Karpas-422 (cell line): ENCODE data around the gene GPR176. TPM values are rescaled to one million over a fixed set of nuclear protein-coding genes. Genes with fewer than 3 reads are reported as not detected.

Source experiments
- DNase-seq: peaks from one replicate; pipeline ENCODE4 v3.0.0-alpha.2; 2015
- H2AFZ ChIP-seq: fragments of 200-600 bp; sonication (generic); 2 replicates; pipeline ENCODE4 v1.6.1; 2014; ENCODE audit warnings: antibody characterized with exemption, low read length, mixed read lengths
- H3K27ac ChIP-seq: fragments of 200-600 bp; sonication (generic); 2 replicates; pipeline ENCODE4 v1.5.1; 2014; ENCODE audit warnings: mild to moderate bottlenecking, low read length, moderate library complexity
- H3K27me3 ChIP-seq: fragments of 200-600 bp; sonication (generic); 2 replicates; pipeline ENCODE4 v1.6.1; 2014; ENCODE audit warnings: low read length, mixed read lengths
- H3K36me3 ChIP-seq: fragments of 200-600 bp; sonication (generic); 2 replicates; pipeline ENCODE4 v1.6.1; 2014; ENCODE audit warnings: low read length, mixed read lengths; ENCODE audit not compliant: insufficient read depth
- H3K4me1 ChIP-seq: fragments of 200-600 bp; sonication (generic); 2 replicates; pipeline ENCODE4 v1.6.1; 2014; ENCODE audit warnings: mild to moderate bottlenecking, low read length, mixed read lengths
- H3K4me2 ChIP-seq: fragments of 200-600 bp; sonication (generic); 2 replicates; pipeline ENCODE4 v1.6.1; 2014; ENCODE audit warnings: low read length, low read depth, mild to moderate bottlenecking; ENCODE audit not compliant: poor library complexity, severe bottlenecking
- H3K4me3 ChIP-seq: fragments of 200-600 bp; sonication (generic); 2 replicates; pipeline ENCODE4 v1.5.1; 2014; ENCODE audit warnings: mild to moderate bottlenecking, antibody characterized with exemption, low read length, mixed read lengths
- H3K79me2 ChIP-seq: fragments of 200-600 bp; sonication (generic); 2 replicates; pipeline ENCODE4 v1.6.1; 2014; ENCODE audit warnings: mild to moderate bottlenecking, low read length, mixed read lengths
- H3K9ac ChIP-seq: fragments of 200-600 bp; sonication (generic); 2 replicates; pipeline ENCODE4 v1.6.0; 2014; ENCODE audit warnings: low read length
- H3K9me2 ChIP-seq: fragments of 200-600 bp; sonication (generic), shearing (Covaris generic); replicated peaks from 2 replicates; pipeline ENCODE4 v1.6.0; 2014; ENCODE audit warnings: mild to moderate bottlenecking, low read length, moderate library complexity; ENCODE audit not compliant: insufficient read depth
- H3K9me3 ChIP-seq: fragments of 300-700, 200-600 bp; sonication (generic); 2 replicates; pipeline ENCODE4 v1.6.1; 2014; ENCODE audit warnings: low read length, mixed read lengths
- H4K20me1 ChIP-seq: fragments of 200-600 bp; sonication (generic); 2 replicates; pipeline ENCODE4 v1.6.1; 2014; ENCODE audit warnings: mild to moderate bottlenecking, antibody characterized with exemption, low read length, low read depth; ENCODE audit not compliant: insufficient read depth
- small RNA-seq: library from RNA; depleted of rRNA; stranded (forward); fragments of <200 nt; gene quantifications from one replicate; pipeline ENCODE3, GENCODE V24; 2014
- total RNA-seq: library from RNA; depleted of rRNA; stranded (reverse); fragments of >200 nt; shearing (Covaris generic); gene quantifications from 2 replicates; pipeline ENCODE4 v1.2.3, GENCODE V29; 2014; ENCODE audit warnings: low replicate concordance; rRNA removed

GPR176 gene
- total RNA-seq, 1 experiment from 2014 or later: not detected

DNA sequence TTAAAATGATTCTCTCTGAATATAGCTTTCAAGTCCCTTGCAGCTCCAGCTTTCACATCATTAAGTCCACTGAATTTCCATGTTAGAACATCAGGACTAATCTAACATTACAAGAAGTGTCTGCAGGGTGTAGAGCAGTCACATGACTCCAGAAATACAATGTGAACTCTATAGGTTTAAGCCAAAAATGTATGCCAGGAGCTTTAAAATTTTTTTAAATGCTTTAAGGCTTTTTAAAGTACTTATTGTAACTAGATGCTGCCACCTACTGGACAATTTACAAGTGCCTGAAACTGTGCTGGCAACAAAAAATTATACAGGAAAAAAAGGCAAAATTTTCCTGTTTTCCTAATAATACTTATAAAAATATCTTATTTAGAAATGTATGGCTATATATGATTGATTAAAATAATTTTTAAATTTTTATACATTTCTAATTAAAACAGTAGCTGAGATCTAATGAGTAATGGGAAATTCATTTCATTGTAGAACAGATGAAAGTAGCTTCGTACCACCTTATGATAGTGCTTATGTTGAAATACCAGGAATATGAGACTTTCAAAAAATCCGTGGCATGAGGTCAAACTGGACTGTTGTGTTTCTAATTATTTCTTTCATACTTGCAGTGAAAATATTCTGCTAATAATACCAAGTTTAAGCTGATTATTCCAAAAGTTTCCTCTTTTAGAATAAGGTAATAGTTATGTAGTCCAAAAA, 163.1 kb downstream of the GPR176 start:
- Histone ChIP-seq H4K20me1 (no peaks in the 10 kb centered on the region), H2AFZ (no peak overlapping the region), H3K27ac (no peak overlapping the region), H3K9me2 (no peaks in the 10 kb centered on the region), H3K27me3 (no peaks in the 10 kb centered on the region), H3K4me1 (no peaks in the 10 kb centered on the region), H3K9me3 (no peaks in the 10 kb centered on the region), H3K9ac (no peak overlapping the region), H3K79me2 (no peaks in the 10 kb centered on the region), H3K36me3 (no peaks in the 10 kb centered on the region), H3K4me2 (no peak overlapping the region), H3K4me3 (no peak overlapping the region)
- DNase-seq: peak; percentile 81

DNA sequence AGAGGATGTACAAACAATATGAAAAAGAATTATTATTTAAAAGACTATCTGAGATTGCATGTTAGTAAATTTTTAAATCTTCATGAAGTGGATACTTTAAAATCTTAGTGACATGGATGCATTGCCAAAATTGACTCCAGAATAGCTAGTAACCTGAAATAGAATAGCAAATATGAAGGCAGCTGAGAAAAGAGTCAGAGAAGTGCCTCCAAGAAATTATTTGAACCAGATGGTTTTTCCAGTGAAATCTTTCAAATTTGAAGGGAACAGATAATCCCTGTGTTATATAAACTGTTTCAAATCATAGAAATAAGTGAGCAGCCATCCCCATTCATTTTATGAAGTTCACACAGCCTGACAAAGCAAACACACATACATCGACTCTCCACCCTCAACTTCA, 167.1 kb downstream of the GPR176 start:
- no peaks in the 10 kb centered on the region for H3K27me3 ChIP-seq
- no peak overlapping the region for H3K4me3 ChIP-seq
- no peaks in the 10 kb centered on the region for H3K36me3 ChIP-seq
- H3K79me2 ChIP-seq: no peaks in the 10 kb centered on the region
- no peaks in the 10 kb centered on the region for H3K9me3 ChIP-seq
- H4K20me1 ChIP-seq: no peaks in the 10 kb centered on the region
- no peak overlapping the region for H3K4me2 ChIP-seq
- no peak overlapping the region for H3K9ac ChIP-seq
- no peaks in the 10 kb centered on the region for H3K9me2 ChIP-seq
- H2AFZ ChIP-seq: no peak overlapping the region
- no peaks in the 10 kb centered on the region for H3K4me1 ChIP-seq
- no peak overlapping the region for H3K27ac ChIP-seq
- no peak for DNase-seq

DNA sequence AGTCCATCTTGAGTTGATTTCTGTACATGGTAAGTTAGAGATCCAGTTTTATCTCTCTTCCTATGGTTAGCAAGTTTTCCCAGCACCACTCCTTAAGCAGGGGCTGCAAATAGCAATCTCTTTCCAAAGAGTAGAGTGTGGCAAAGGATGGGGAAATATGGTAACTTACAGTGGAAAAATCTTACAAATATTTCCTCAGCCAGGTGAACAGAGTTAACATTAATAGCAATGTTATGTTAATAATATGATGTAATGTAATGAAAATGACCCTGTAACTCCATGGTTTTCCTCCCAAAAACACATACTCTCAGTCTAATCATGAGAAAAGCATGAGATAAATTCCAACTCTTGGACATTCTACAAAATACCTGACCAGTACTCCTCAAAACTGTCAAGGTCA, 167.8 kb downstream of the GPR176 start:
- no peaks in the 10 kb centered on the region for H3K27me3 ChIP-seq
- no peaks in the 10 kb centered on the region for H3K4me1 ChIP-seq
- no peaks in the 10 kb centered on the region for H3K36me3 ChIP-seq
- H3K79me2 ChIP-seq: no peaks in the 10 kb centered on the region
- no peak overlapping the region for H3K4me2 ChIP-seq
- no peak overlapping the region for H3K27ac ChIP-seq
- H3K4me3 ChIP-seq: no peak overlapping the region
- H3K9ac ChIP-seq: no peak overlapping the region
- no peak overlapping the region for H2AFZ ChIP-seq
- no peaks in the 10 kb centered on the region for H3K9me3 ChIP-seq
- no peaks in the 10 kb centered on the region for H3K9me2 ChIP-seq
- DNase-seq: no peak
- H4K20me1 ChIP-seq: no peaks in the 10 kb centered on the region

Small RNA genes lying within 50 kb of the gene (small RNA-seq; reads per million reads assigned to genes)
- not detected for gene RF00019

Other genes with a start within 250 kb of the GPR176 start
- gene FSIP1, start 137.4 kb downstream of the GPR176 start, total RNA-seq: 0.07 and 0.79 TPM in 2 replicates
- 24.0 and 42.5 TPM in 2 replicates for gene EIF2AK4, start 13.8 kb upstream of the GPR176 start, total RNA-seq
- gene SRP14, start 118.9 kb upstream of the GPR176 start, total RNA-seq: 232 and 427 TPM in 2 replicates
- gene BMF, start 188.6 kb upstream of the GPR176 start, total RNA-seq: 3.0 and 5.4 TPM in 2 replicates
- gene BUB1B, start 240.8 kb upstream of the GPR176 start, total RNA-seq: 58.2 and 60.1 TPM in 2 replicates